Measurements from ENCODE around the gene C1orf21.
A peak's percentile ranks its signal among the peaks of the same experiment; 100 is the strongest.

The C1orf21 gene

GRCh38 chr1:184656221-184656620 is 269.4 kb downstream of the C1orf21 start:
- in situ Hi-C loops (cut with MboI; ENCODE audit: low sequenced_read_pairs, unreplicated experiment), result loop anchor here (25.0 kb wide), 1 partner anchor 569 kb away; no protein-coding TSS in a partner anchor
- no peak for DNase-seq (ENCODE audit: low spot score)
- no peak for TF ChIP-seq CTCF (IDR thresholded peaks at IDR 0.05; ENCODE audit: borderline replicate concordance, control extremely low read depth, extremely low read depth, insufficient read depth, missing control alignments)

- DNase-seq (ENCODE audit: low spot score), result no peak
- TF ChIP-seq CTCF (IDR thresholded peaks at IDR 0.05; ENCODE audit: borderline replicate concordance, control extremely low read depth, extremely low read depth, insufficient read depth, missing control alignments), result no peak
- in situ Hi-C loops (cut with MboI; ENCODE audit: low sequenced_read_pairs, unreplicated experiment), result loop anchor here (25.0 kb wide), 1 partner anchor 571 kb away; no protein-coding TSS in a partner anchor
Measured at GRCh38 chr1:184658055-184658454, 271.2 kb downstream of the C1orf21 start.

GRCh38 chr1:184660462-184661191 is 273.8 kb downstream of the C1orf21 start:
- TF ChIP-seq CTCF (IDR thresholded peaks at IDR 0.05; ENCODE audit: borderline replicate concordance, control extremely low read depth, extremely low read depth, insufficient read depth, missing control alignments), result no peak
- in situ Hi-C loops (cut with MboI; ENCODE audit: low sequenced_read_pairs, unreplicated experiment), result loop anchor here (25.0 kb wide), 1 partner anchor 573 kb away; no protein-coding TSS in a partner anchor
- no peak for DNase-seq (ENCODE audit: low spot score)

GRCh38 chr1:184661801-184662200 is 275.0 kb downstream of the C1orf21 start:
- DNase-seq (ENCODE audit: low spot score), result no peak
- in situ Hi-C loops (cut with MboI; ENCODE audit: low sequenced_read_pairs, unreplicated experiment), result loop anchor here (25.0 kb wide), 1 partner anchor 574 kb away; no protein-coding TSS in a partner anchor
- no peak for TF ChIP-seq CTCF (IDR thresholded peaks at IDR 0.05; ENCODE audit: borderline replicate concordance, control extremely low read depth, extremely low read depth, insufficient read depth, missing control alignments)

- in situ Hi-C loops (cut with MboI; ENCODE audit: low sequenced_read_pairs, unreplicated experiment), result loop anchor here (25.0 kb wide), 1 partner anchor 577 kb away; no protein-coding TSS in a partner anchor
- peak; percentile 85 for DNase-seq (ENCODE audit: low spot score)
- peak; percentile 90 for TF ChIP-seq CTCF (IDR thresholded peaks at IDR 0.05; ENCODE audit: borderline replicate concordance, control extremely low read depth, extremely low read depth, insufficient read depth, missing control alignments)
Measured at GRCh38 chr1:184664042-184664660, 277.3 kb downstream of the C1orf21 start.

- TF ChIP-seq CTCF (IDR thresholded peaks at IDR 0.05; ENCODE audit: borderline replicate concordance, control extremely low read depth, extremely low read depth, insufficient read depth, missing control alignments), result no peak
- DNase-seq (ENCODE audit: low spot score), result no peak
- in situ Hi-C loops (cut with MboI; ENCODE audit: low sequenced_read_pairs, unreplicated experiment), result loop anchor here (25.0 kb wide), 1 partner anchor 577 kb away; no protein-coding TSS in a partner anchor
Measured at GRCh38 chr1:184664661-184665060, 277.8 kb downstream of the C1orf21 start.
